Right cardiac atrium (tissue), 5 donors: ENCODE results near the gene GPX5. TPM values are rescaled to one million over a fixed set of nuclear protein-coding genes. Genes with fewer than 3 reads are reported as not detected.

Experiments
- ATAC-seq, 2 donors: fragments of 200-7000 bp; cut with Tn5 transposase; one replicate each; pipeline versions ENCODE4 v1.8.0 to v1.9.1; 2020; ENCODE audit warnings: moderate library complexity in 2 of 2, mild to moderate bottlenecking in 1 of 2
- DNase-seq, 3 donors: peaks; one replicate each; pipeline ENCODE4 v3.0.0-alpha.2; 2020
- H3K27ac ChIP-seq: one replicate; pipeline ENCODE4 v1.5.1; 2013; ENCODE audit warnings: mild to moderate bottlenecking, low read length, control low read depth, moderate library complexity
- H3K27me3 ChIP-seq: one replicate; pipeline ENCODE4 v1.6.1; 2013; ENCODE audit not compliant: control insufficient read depth, insufficient read depth
- H3K4me1 ChIP-seq: one replicate; pipeline ENCODE4 v1.6.1; 2013; ENCODE audit warnings: low read length; ENCODE audit not compliant: control insufficient read depth, insufficient read depth
- H3K4me3 ChIP-seq: one replicate; pipeline ENCODE4 v1.5.1; 2013; ENCODE audit warnings: low read length, control low read depth
- H3K9me3 ChIP-seq: one replicate; pipeline ENCODE4 v1.6.1; 2013; ENCODE audit warnings: low read length; ENCODE audit not compliant: control insufficient read depth
- WGBS: extraction: QIAGEN DNeasy Blood & Tissue Kit; methylation state at CpG from one replicate; pipeline ENCODE4 v1.1.7; 2013; 5-methylcytosine and 5-hydroxymethylcytosine counted together
- intact Hi-C, 4 donors: fragments of 100-400 bp; cut with DNase I; formaldehyde crosslinking; loops; one replicate each; pipeline versions ENCODE4 v1.11.0 to v1.14.0; 2022 to 2023
- polyA plus RNA-seq: library from polyadenylated mRNA; stranded (reverse); fragments of 200-250 nt; gene quantifications from one replicate; pipeline ENCODE4 v1.2.3, GENCODE V29; 2013
- total RNA-seq, 4 donors: library from RNA; stranded (reverse); fragmentation: NEBNext Ultra II Directional; extraction: Animal tissue kit (Norgen Biotek cat#: 25700); gene quantifications; one replicate each; pipeline ENCODE4 v1.2.1, GENCODE V29; 2021
- donor health status: healthy with polysubstance abuse.
- donor health status: DM: no; HTN: yes; CAD: no.
- donor health status: DM: no; HTN: no; CAD: no.
- donor health status: DM: no; HTN: yes; CAD: no; lungs with severe emphysema.
- donor health status: DM: yes; HTN: yes; CAD: no.

Gene GPX5
- total and polyA plus RNA-seq, 5 donors = not detected

- ATAC-seq (no peak), DNase-seq (no peak)
- Histone ChIP-seq H3K9me3 (no peaks in the 10 kb centered on the region), H3K4me3 (no peak overlapping the region), H3K27me3 (no peaks in the 10 kb centered on the region), H3K27ac (no peak overlapping the region), H3K4me1 (no peaks in the 10 kb centered on the region)
- intact Hi-C loops = no loop called here
- 57% methylated on average over 7 of the region's 7 CpGs for WGBS
Observed at GRCh38 chr6:28565823-28566526, 40.3 kb downstream of the GPX5 start.

- Histone ChIP-seq H3K27me3 (no peaks in the 10 kb centered on the region), H3K9me3 (no peaks in the 10 kb centered on the region), H3K4me1 (no peaks in the 10 kb centered on the region), H3K4me3 (no peak overlapping the region), H3K27ac (no peak overlapping the region)
- ATAC-seq (no peak), DNase-seq (no peak)
- 87% methylated on average over 12 of the region's 12 CpGs for WGBS
- intact Hi-C loops = no loop called here
Observed at GRCh38 chr6:28566527-28567252, 41.0 kb downstream of the GPX5 start.

GRCh38 chr6:28567506-28567905 lies 41.8 kb downstream of the GPX5 start:
- Histone ChIP-seq H3K27me3 (no peaks in the 10 kb centered on the region), H3K27ac (no peak overlapping the region), H3K4me1 (no peaks in the 10 kb centered on the region), H3K4me3 (no peak overlapping the region), H3K9me3 (no peaks in the 10 kb centered on the region)
- DNase-seq (no peak), ATAC-seq (no peak)
- intact Hi-C loops = no loop called here

DNA sequence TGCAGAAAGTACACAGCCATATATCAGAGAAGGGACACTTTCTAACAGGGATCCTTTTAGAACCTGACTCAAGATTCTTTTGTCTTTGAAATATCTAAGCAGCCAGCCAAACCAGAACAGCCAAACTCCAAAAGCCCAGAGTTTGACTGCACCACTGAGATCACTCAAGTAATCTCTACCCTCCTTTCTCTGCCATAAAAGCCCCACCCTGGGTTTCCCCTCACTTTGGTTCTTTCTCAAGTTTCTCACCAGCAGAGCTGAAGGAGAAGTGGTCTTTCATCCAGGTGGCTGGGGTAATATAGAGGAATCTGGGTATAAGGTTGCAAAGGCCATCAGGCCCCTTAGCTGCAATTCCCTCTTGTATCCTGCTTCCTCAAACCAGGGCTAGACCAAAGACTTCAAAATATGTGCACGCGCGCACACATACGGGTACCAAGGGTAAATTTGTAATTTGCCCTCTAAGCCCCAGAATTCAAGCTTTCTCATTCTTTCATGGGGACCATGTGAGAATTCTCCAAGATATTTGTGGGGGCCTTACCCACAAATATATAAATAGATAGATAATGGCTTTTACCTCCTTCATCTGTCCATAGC lies 42.9 kb downstream of the GPX5 start:
- no peak for ATAC-seq
- Histone ChIP-seq H3K9me3 (no peaks in the 10 kb centered on the region), H3K27me3 (no peaks in the 10 kb centered on the region), H3K4me3 (no peak overlapping the region), H3K4me1 (no peaks in the 10 kb centered on the region), H3K27ac (no peak overlapping the region)
- DNase-seq = no peak
- intact Hi-C loops = no loop called here
- 96% methylated on average over 4 of the region's 4 CpGs for WGBS

DNA sequence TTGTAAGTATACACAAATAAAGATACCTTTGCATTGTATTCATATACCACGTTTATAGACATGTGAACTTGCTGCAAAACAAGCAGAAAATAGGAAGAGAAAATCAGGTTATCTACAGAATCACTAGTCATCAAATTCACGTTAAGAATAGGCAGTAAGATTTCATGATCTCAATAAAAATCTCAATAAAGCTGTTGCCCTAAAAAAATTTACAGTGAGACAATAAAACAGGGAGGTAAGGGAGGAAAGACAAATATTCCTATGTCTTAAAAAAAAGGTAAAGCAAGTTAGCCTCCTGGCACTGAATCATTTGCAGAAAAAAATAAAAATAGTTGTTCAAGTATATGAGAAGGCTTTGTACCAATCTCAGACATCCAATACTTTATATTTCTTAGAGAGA lies 44.1 kb downstream of the GPX5 start:
- no peaks in the 10 kb centered on the region for H3K9me3 ChIP-seq
- WGBS = 60% methylated on average over 2 of the region's 2 CpGs
- no peak overlapping the region for H3K27ac ChIP-seq
- no peak overlapping the region for H3K4me3 ChIP-seq
- no peaks in the 10 kb centered on the region for H3K4me1 ChIP-seq
- no peaks in the 10 kb centered on the region for H3K27me3 ChIP-seq
- no peak for DNase-seq
- intact Hi-C loops = no loop called here
- ATAC-seq = no peak

- no peak for DNase-seq
- Histone ChIP-seq H3K27ac (no peak overlapping the region), H3K27me3 (no peaks in the 10 kb centered on the region), H3K4me1 (no peaks in the 10 kb centered on the region), H3K9me3 (no peaks in the 10 kb centered on the region), H3K4me3 (no peak overlapping the region)
- intact Hi-C loops = no loop called here
- no peak for ATAC-seq
Observed at GRCh38 chr6:28580475-28580874, 54.8 kb downstream of the GPX5 start.

- no peaks in the 10 kb centered on the region for H3K27me3 ChIP-seq
- DNase-seq = no peak
- H3K4me1 ChIP-seq = no peaks in the 10 kb centered on the region
- ATAC-seq = no peak
- no peak overlapping the region for H3K4me3 ChIP-seq
- intact Hi-C loops = no loop called here
- no peaks in the 10 kb centered on the region for H3K9me3 ChIP-seq
- H3K27ac ChIP-seq = no peak overlapping the region
- WGBS = 54% methylated on average over 2 of the region's 2 CpGs
Observed at GRCh38 chr6:28583463-28583862, 57.8 kb downstream of the GPX5 start.

Other genes starting within 250 kb of the GPX5 start
- 1 to 10 TPM; 3.0 to 3.6 (median 3.2) TPM for gene PGBD1, start 244.3 kb upstream of the GPX5 start, total RNA-seq
- gene PGBD1, start 244.3 kb upstream of the GPX5 start, polyA plus RNA-seq = 2.3 TPM
- 10 to 100 TPM in 2 of 4 donors, 1 to 10 TPM in 2; 8.3 to 18.4 (median 10.2) TPM for gene ZSCAN31, start 189.7 kb upstream of the GPX5 start, total RNA-seq
- 3.9 TPM for gene ZSCAN31, start 189.7 kb upstream of the GPX5 start, polyA plus RNA-seq
- gene ZKSCAN3, start 175.9 kb upstream of the GPX5 start, total RNA-seq = 1 to 10 TPM; 4.1 to 7.2 (median 6.0) TPM
- 1.7 TPM for gene ZKSCAN3, start 175.9 kb upstream of the GPX5 start, polyA plus RNA-seq
- 1 to 10 TPM; 3.6 to 4.2 (median 3.9) TPM for gene ZSCAN12, start 126.1 kb upstream of the GPX5 start, total RNA-seq
- gene ZSCAN12, start 126.1 kb upstream of the GPX5 start, polyA plus RNA-seq = 1.4 TPM
- gene ZSCAN23, start 82.4 kb upstream of the GPX5 start, total RNA-seq = 1 to 10 TPM; 1.8 to 2.9 (median 2.0) TPM
- 0.48 TPM for gene ZSCAN23, start 82.4 kb upstream of the GPX5 start, polyA plus RNA-seq
- not detected for gene GPX6, start 10.1 kb upstream of the GPX5 start, total RNA-seq
- gene GPX6, start 10.1 kb upstream of the GPX5 start, polyA plus RNA-seq = not detected